ENCODE measurements around the gene HDAC5.

Gene HDAC5

DNA sequence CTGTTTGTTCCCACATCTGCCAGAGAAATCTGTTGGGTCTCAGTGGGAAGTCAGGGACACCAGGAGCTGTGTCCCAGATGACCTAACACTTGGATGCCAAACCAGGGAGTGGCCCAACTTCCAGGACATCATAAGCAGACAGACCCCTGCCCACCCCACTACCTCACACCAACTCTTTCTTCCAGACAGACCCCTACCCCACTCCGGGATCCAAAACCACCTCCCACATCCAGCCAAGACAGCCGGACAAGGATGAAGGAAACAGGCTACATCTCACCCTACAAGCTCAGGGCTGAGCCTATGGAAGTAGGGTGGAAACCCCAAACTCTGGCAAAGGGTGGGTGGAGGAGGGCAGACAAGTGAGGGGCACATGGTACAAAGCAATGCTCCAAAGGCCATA lies 3.6 kb downstream of the HDAC5 start:
- no peak overlapping the region for H3K9ac ChIP-seq (ENCODE audit: low read depth, low read length)
- no peaks in the 10 kb centered on the region for H3K36me3 ChIP-seq (ENCODE audit: insufficient read depth, low read length)
- H3K79me2 ChIP-seq (ENCODE audit: insufficient read depth, low read length): no peaks in the 10 kb centered on the region
- no peak overlapping the region for H3K27ac ChIP-seq (ENCODE audit: low read length)
- peaks cover 38% of the 10 kb centered on the region for H4K20me1 ChIP-seq (ENCODE audit: insufficient read depth, low read length)
- ATAC-seq (ENCODE audit: insufficient read depth, low read depth) (no peak), DNase-seq (no peak)
- no peak overlapping the region for H2AFZ ChIP-seq (ENCODE audit: low read depth, low read length)
- H3K27me3 ChIP-seq (ENCODE audit: insufficient read depth, low read length, poor library complexity): peaks cover 16% of the 10 kb centered on the region
- TF ChIP-seq, protein P1, sequence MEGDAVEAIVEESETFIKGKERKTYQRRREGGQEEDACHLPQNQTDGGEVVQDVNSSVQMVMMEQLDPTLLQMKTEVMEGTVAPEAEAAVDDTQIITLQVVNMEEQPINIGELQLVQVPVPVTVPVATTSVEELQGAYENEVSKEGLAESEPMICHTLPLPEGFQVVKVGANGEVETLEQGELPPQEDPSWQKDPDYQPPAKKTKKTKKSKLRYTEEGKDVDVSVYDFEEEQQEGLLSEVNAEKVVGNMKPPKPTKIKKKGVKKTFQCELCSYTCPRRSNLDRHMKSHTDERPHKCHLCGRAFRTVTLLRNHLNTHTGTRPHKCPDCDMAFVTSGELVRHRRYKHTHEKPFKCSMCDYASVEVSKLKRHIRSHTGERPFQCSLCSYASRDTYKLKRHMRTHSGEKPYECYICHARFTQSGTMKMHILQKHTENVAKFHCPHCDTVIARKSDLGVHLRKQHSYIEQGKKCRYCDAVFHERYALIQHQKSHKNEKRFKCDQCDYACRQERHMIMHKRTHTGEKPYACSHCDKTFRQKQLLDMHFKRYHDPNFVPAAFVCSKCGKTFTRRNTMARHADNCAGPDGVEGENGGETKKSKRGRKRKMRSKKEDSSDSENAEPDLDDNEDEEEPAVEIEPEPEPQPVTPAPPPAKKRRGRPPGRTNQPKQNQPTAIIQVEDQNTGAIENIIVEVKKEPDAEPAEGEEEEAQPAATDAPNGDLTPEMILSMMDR (IDR thresholded peaks at IDR 0.05; ENCODE audit: borderline replicate concordance, extremely low read depth, low read length, poor library complexity, severe bottlenecking): no peak
- TF ChIP-seq EZH2 (IDR thresholded peaks at IDR 0.05; ENCODE audit: borderline replicate concordance, low read depth, low read length, severe bottlenecking): no peak
- H3K4me2 ChIP-seq (ENCODE audit: insufficient read depth, low read length): no peak overlapping the region
- no peaks in the 10 kb centered on the region for H3K9me3 ChIP-seq (ENCODE audit: insufficient read depth, low read length, severe bottlenecking)
- H3K4me3 ChIP-seq (ENCODE audit: low read depth in 1 of 2, low read length in 2 of 2): no peak overlapping the region
- peaks cover 21% of the 10 kb centered on the region for H3K4me1 ChIP-seq (ENCODE audit: insufficient read depth, low read length)

DNA sequence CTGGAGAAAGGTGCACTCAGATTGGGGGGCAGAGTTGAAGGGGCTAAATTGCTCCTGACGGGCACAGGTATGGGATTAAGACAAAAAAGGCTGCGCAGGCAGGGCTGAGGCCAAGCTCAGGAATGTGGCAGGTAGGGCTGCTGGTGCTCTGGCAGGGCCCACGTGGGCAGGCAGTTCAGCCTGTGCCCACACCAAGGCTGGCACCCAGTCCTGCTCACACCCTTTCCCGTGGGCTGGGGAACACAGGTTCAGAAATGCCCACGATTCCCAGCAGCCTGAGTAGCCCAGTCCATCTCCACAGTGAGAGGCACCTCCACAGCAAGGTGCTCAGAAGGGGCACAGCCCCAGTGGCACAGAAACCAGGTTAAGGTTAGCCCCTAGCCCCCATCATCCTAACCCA lies 4.4 kb downstream of the HDAC5 start:
- Histone ChIP-seq H4K20me1 (ENCODE audit: insufficient read depth, low read length) (peaks cover 38% of the 10 kb centered on the region), H3K79me2 (ENCODE audit: insufficient read depth, low read length) (no peaks in the 10 kb centered on the region), H3K27me3 (ENCODE audit: insufficient read depth, low read length, poor library complexity) (peaks cover 16% of the 10 kb centered on the region), H3K9ac (ENCODE audit: low read depth, low read length) (no peak overlapping the region), H3K4me3 (ENCODE audit: low read depth in 1 of 2, low read length in 2 of 2) (no peak overlapping the region), H3K27ac (ENCODE audit: low read length) (no peak overlapping the region), H3K36me3 (ENCODE audit: insufficient read depth, low read length) (no peaks in the 10 kb centered on the region), H3K4me1 (ENCODE audit: insufficient read depth, low read length) (peaks cover 15% of the 10 kb centered on the region), H3K9me3 (ENCODE audit: insufficient read depth, low read length, severe bottlenecking) (no peaks in the 10 kb centered on the region), H2AFZ (ENCODE audit: low read depth, low read length) (no peak overlapping the region), H3K4me2 (ENCODE audit: insufficient read depth, low read length) (no peak overlapping the region)
- ATAC-seq (ENCODE audit: insufficient read depth, low read depth) (no peak), DNase-seq (no peak)
- TF ChIP-seq EZH2 (IDR thresholded peaks at IDR 0.05; ENCODE audit: borderline replicate concordance, low read depth, low read length, severe bottlenecking): no peak
- TF ChIP-seq, protein P1 (IDR thresholded peaks at IDR 0.05; ENCODE audit: borderline replicate concordance, extremely low read depth, low read length, poor library complexity, severe bottlenecking): no peak

DNA sequence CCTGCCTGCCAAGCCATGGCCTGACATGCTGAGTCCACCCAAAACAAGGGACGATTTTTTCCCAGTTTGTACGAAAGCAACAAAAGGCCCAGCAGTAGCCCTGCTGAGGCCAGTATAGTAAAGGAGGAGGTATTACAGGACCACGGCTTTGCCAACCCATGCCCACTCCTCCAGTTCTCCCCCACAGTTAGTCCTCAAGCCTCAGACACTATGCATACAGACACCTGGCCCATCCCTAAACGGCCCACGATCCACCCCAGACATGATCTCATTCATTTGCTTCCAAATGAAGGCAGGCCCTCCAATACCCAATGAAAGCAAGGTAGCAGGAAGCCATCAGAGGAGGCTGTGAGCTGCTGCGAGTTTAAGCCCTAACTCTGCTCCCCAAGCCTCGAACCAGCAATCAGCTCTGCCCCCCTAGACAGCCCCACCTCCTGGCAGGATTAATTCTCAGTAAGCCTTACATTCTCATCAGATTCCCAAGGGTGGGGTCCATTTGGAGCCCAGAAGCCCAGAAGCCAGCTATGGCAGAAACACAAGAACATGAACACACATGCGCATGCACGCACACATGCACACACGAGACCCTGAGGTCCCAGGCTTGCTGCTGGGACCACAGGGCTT lies 4.9 kb downstream of the HDAC5 start:
- Histone ChIP-seq H4K20me1 (ENCODE audit: insufficient read depth, low read length) (peaks cover 42% of the 10 kb centered on the region), H3K79me2 (ENCODE audit: insufficient read depth, low read length) (no peaks in the 10 kb centered on the region), H3K9me3 (ENCODE audit: insufficient read depth, low read length, severe bottlenecking) (no peaks in the 10 kb centered on the region), H3K4me2 (ENCODE audit: insufficient read depth, low read length) (no peak overlapping the region), H3K4me1 (ENCODE audit: insufficient read depth, low read length) (peaks cover 10% of the 10 kb centered on the region), H3K27ac (ENCODE audit: low read length) (no peak overlapping the region), H3K9ac (ENCODE audit: low read depth, low read length) (no peak overlapping the region), H3K27me3 (ENCODE audit: insufficient read depth, low read length, poor library complexity) (peaks cover 16% of the 10 kb centered on the region), H3K4me3 (ENCODE audit: low read depth in 1 of 2, low read length in 2 of 2) (no peak overlapping the region), H2AFZ (ENCODE audit: low read depth, low read length) (no peak overlapping the region), H3K36me3 (ENCODE audit: insufficient read depth, low read length) (no peaks in the 10 kb centered on the region)
- ATAC-seq (ENCODE audit: insufficient read depth, low read depth) (no peak), DNase-seq (no peak)
- TF ChIP-seq EZH2 (IDR thresholded peaks at IDR 0.05; ENCODE audit: borderline replicate concordance, low read depth, low read length, severe bottlenecking): no peak
- TF ChIP-seq, protein P1 (IDR thresholded peaks at IDR 0.05; ENCODE audit: borderline replicate concordance, extremely low read depth, low read length, poor library complexity, severe bottlenecking): no peak

Measured in DND-41 (cell line).